Activated T-cell treated with anti-CD3 and anti-CD28 coated beads, Interleukin-2, amount 50 U/mL, for 24 hours (primary cell): ENCODE data around the gene CPNE5.
A peak's percentile ranks its signal among the peaks of the same experiment; 100 is the strongest.

Experiments
- DNase-seq: peaks from one replicate; pipeline ENCODE4 v3.0.0-alpha.2; 2020
- H3K27ac Mint-ChIP-seq: 2 replicates; pipeline ENCODE4 v1.8.0; 2020; ENCODE audit warnings: mild to moderate bottlenecking, mixed read lengths
- H3K27me3 Mint-ChIP-seq: 2 replicates; pipeline ENCODE4 v1.8.0; 2020; ENCODE audit warnings: mixed read lengths
- H3K36me3 Mint-ChIP-seq: 2 replicates; pipeline ENCODE4 v1.8.0; 2020; ENCODE audit warnings: low read depth, mixed read lengths
- H3K4me1 Mint-ChIP-seq: 2 replicates; pipeline ENCODE4 v1.8.0; 2020; ENCODE audit warnings: low read depth, mixed read lengths
- H3K4me3 Mint-ChIP-seq: 2 replicates; pipeline ENCODE4 v1.8.0; 2020; ENCODE audit warnings: mild to moderate bottlenecking, moderate library complexity, mixed read lengths
- H3K9me3 Mint-ChIP-seq: 2 replicates; pipeline ENCODE4 v1.8.0; 2020; ENCODE audit warnings: mixed read lengths

Gene CPNE5

GRCh38 chr6:36838896-36839748 lies at the start of gene CPNE5:
Gene CPNE5 (minus strand): TSS chr6:36839444. CDS start chr6:36839377, 67 bp downstream.
- Mint-ChIP-seq H3K4me3 (peak within 1 kb of the TSS; percentile 72), H3K27me3 (peaks cover 37% of the 10 kb centered on the region), H3K4me1 (peaks cover 13% of the 10 kb centered on the region), H3K36me3 (no peaks in the 10 kb centered on the region), H3K9me3 (no peaks in the 10 kb centered on the region), H3K27ac (no peak within 1 kb of the TSS)
- DNase-seq: no peak

- peaks cover 46% of the 10 kb centered on the region for H3K4me1 Mint-ChIP-seq
- H3K9me3 Mint-ChIP-seq: no peaks in the 10 kb centered on the region
- no peak for DNase-seq
- H3K36me3 Mint-ChIP-seq: peaks cover 34% of the 10 kb centered on the region
- H3K4me3 Mint-ChIP-seq: no peak overlapping the region
- H3K27me3 Mint-ChIP-seq: no peaks in the 10 kb centered on the region
- H3K27ac Mint-ChIP-seq: no peak overlapping the region
These were observed 48.9 kb upstream of the CPNE5 start for GRCh38 chr6:36888115-36888643.

- peaks cover 24% of the 10 kb centered on the region for H3K36me3 Mint-ChIP-seq
- DNase-seq: no peak
- H3K4me1 Mint-ChIP-seq: peaks cover 46% of the 10 kb centered on the region
- no peaks in the 10 kb centered on the region for H3K27me3 Mint-ChIP-seq
- no peaks in the 10 kb centered on the region for H3K9me3 Mint-ChIP-seq
- H3K27ac Mint-ChIP-seq: peak overlapping the region; percentile 92
- H3K4me3 Mint-ChIP-seq: peak overlapping the region; percentile 95
These were observed 47.8 kb upstream of the CPNE5 start for GRCh38 chr6:36886950-36887618.

- H3K4me1 Mint-ChIP-seq: peaks cover 45% of the 10 kb centered on the region
- H3K4me3 Mint-ChIP-seq: peak within 1 kb of the TSS; percentile 95
- H3K27ac Mint-ChIP-seq: peak within 1 kb of the TSS; percentile 96
- H3K27me3 Mint-ChIP-seq: no peaks in the 10 kb centered on the region
- H3K36me3 Mint-ChIP-seq: peaks cover 18% of the 10 kb centered on the region
- H3K9me3 Mint-ChIP-seq: no peaks in the 10 kb centered on the region
- peak; percentile 95 for DNase-seq
These were observed 46.5 kb upstream of the CPNE5 start, which contains the start of gene C6orf89 for GRCh38 chr6:36885461-36886401. Gene C6orf89 (plus strand): TSS chr6:36885952. CDS start chr6:36899445, 13,493 bp downstream.

- peaks cover 40% of the 10 kb centered on the region for H3K4me1 Mint-ChIP-seq
- H3K27me3 Mint-ChIP-seq: peaks cover 1% of the 10 kb centered on the region
- no peaks in the 10 kb centered on the region for H3K9me3 Mint-ChIP-seq
- peaks cover 17% of the 10 kb centered on the region for H3K36me3 Mint-ChIP-seq
- H3K4me3 Mint-ChIP-seq: no peak overlapping the region
- H3K27ac Mint-ChIP-seq: peak overlapping the region; percentile 67
- no peak for DNase-seq
These were observed 45.4 kb upstream of the CPNE5 start for GRCh38 chr6:36884610-36885009.

GRCh38 chr6:36875250-36875633 lies 36.0 kb upstream of the CPNE5 start:
- H3K36me3 Mint-ChIP-seq: peaks cover 44% of the 10 kb centered on the region
- peak overlapping the region; percentile 94 for H3K4me3 Mint-ChIP-seq
- peak overlapping the region; percentile 99 for H3K27ac Mint-ChIP-seq
- no peaks in the 10 kb centered on the region for H3K9me3 Mint-ChIP-seq
- DNase-seq: no peak
- H3K4me1 Mint-ChIP-seq: peaks cover 40% of the 10 kb centered on the region
- peaks cover 13% of the 10 kb centered on the region for H3K27me3 Mint-ChIP-seq

GRCh38 chr6:36874443-36875249 lies 35.4 kb upstream of the CPNE5 start, which contains the start of gene PPIL1:
Gene PPIL1 (minus strand): TSS chr6:36874803. CDS start chr6:36874772, 31 bp downstream.
- peak within 1 kb of the TSS; percentile 99 for H3K27ac Mint-ChIP-seq
- peaks cover 49% of the 10 kb centered on the region for H3K36me3 Mint-ChIP-seq
- peaks cover 46% of the 10 kb centered on the region for H3K4me1 Mint-ChIP-seq
- H3K27me3 Mint-ChIP-seq: peaks cover 13% of the 10 kb centered on the region
- H3K9me3 Mint-ChIP-seq: no peaks in the 10 kb centered on the region
- H3K4me3 Mint-ChIP-seq: peak within 1 kb of the TSS; percentile 94
- peak; percentile 92 for DNase-seq

GRCh38 chr6:36873612-36874442 lies 34.6 kb upstream of the CPNE5 start:
- H3K27me3 Mint-ChIP-seq: peaks cover 6% of the 10 kb centered on the region
- DNase-seq: no peak
- peaks cover 50% of the 10 kb centered on the region for H3K4me1 Mint-ChIP-seq
- peaks cover 54% of the 10 kb centered on the region for H3K36me3 Mint-ChIP-seq
- H3K4me3 Mint-ChIP-seq: peak overlapping the region; percentile 94
- peak overlapping the region; percentile 99 for H3K27ac Mint-ChIP-seq
- H3K9me3 Mint-ChIP-seq: no peaks in the 10 kb centered on the region

GRCh38 chr6:36873115-36873514 lies 33.9 kb upstream of the CPNE5 start:
- Mint-ChIP-seq H3K27ac (peak overlapping the region; percentile 99), H3K36me3 (peaks cover 61% of the 10 kb centered on the region), H3K4me1 (peaks cover 55% of the 10 kb centered on the region), H3K27me3 (peaks cover 3% of the 10 kb centered on the region), H3K9me3 (no peaks in the 10 kb centered on the region), H3K4me3 (peak overlapping the region; percentile 94)
- DNase-seq: no peak

GRCh38 chr6:36871686-36872085 lies 32.4 kb upstream of the CPNE5 start:
- H3K9me3 Mint-ChIP-seq: no peaks in the 10 kb centered on the region
- DNase-seq: no peak
- no peaks in the 10 kb centered on the region for H3K27me3 Mint-ChIP-seq
- H3K4me3 Mint-ChIP-seq: peak overlapping the region; percentile 28
- H3K4me1 Mint-ChIP-seq: peaks cover 69% of the 10 kb centered on the region
- peaks cover 75% of the 10 kb centered on the region for H3K36me3 Mint-ChIP-seq
- H3K27ac Mint-ChIP-seq: peak overlapping the region; percentile 90

GRCh38 chr6:36867471-36868224 lies 28.4 kb upstream of the CPNE5 start:
- Mint-ChIP-seq H3K27ac (peak overlapping the region; percentile 28), H3K4me3 (no peak overlapping the region), H3K36me3 (peaks cover 94% of the 10 kb centered on the region), H3K9me3 (no peaks in the 10 kb centered on the region), H3K4me1 (peaks cover 86% of the 10 kb centered on the region), H3K27me3 (no peaks in the 10 kb centered on the region)
- DNase-seq: no peak

- peak overlapping the region; percentile 68 for H3K27ac Mint-ChIP-seq
- no peaks in the 10 kb centered on the region for H3K9me3 Mint-ChIP-seq
- H3K27me3 Mint-ChIP-seq: no peaks in the 10 kb centered on the region
- peaks cover 76% of the 10 kb centered on the region for H3K4me1 Mint-ChIP-seq
- no peak for DNase-seq
- no peak overlapping the region for H3K4me3 Mint-ChIP-seq
- H3K36me3 Mint-ChIP-seq: peaks cover 92% of the 10 kb centered on the region
These were observed 26.6 kb upstream of the CPNE5 start for GRCh38 chr6:36865835-36866234.
